ENCODE data around the gene SNCAIP. TPM values are rescaled to one million over a fixed set of nuclear protein-coding genes. Genes with fewer than 3 reads are reported as not detected.

SNCAIP gene
- total RNA-seq, 4 donors from 2014 or later, result 0.82 to 2.2 (median 1.6) TPM; not detected in 1

- H3K27ac ChIP-seq, result no peak overlapping the region
- H3K9me3 ChIP-seq, result no peaks in the 10 kb centered on the region
- no peak for TF ChIP-seq POLR2AphosphoS5 (IDR thresholded peaks at IDR 0.05)
- peak in 3 of 5 experiments; percentile 15 to 36 (median 27) for TF ChIP-seq CTCF (IDR thresholded peaks at IDR 0.05)
- H3K36me3 ChIP-seq, result no peaks in the 10 kb centered on the region
- in situ Hi-C loops (cut with MboI; ENCODE audit: low pct_ligation_motif_present in 1 of 4, low pct_unique_long_range_greater_than_20kb in 1 of 4, low sequenced_read_pairs in 3 of 4) (loop anchor here in 3 of 4 donors (25.0 kb wide), 4 partner anchors 837 to 1112 kb away; no protein-coding TSS in a partner anchor), intact Hi-C loops (cut with DNase I; ENCODE audit: low total_unique reads) (loop anchor here (10.0 kb wide), 1 partner anchor 874 kb away; no protein-coding TSS in a partner anchor)
- DNase-seq, result no peak
- H3K4me3 ChIP-seq, result no peak overlapping the region
- peaks cover 0 to 3% (median 0%) of the 10 kb centered on the region in 4 donors for H3K4me1 ChIP-seq
- 59 to 60% methylated on average over 1 to 12 of the region's 12 CpGs for WGBS, 2 donors (ENCODE audit: low coverage in 1 of 2)
- H3K27me3 ChIP-seq, result no peaks in the 10 kb centered on the region
Observed at GRCh38 chr5:122500245-122501088, 188.4 kb downstream of the SNCAIP start.

- H3K4me3 ChIP-seq, result no peak overlapping the region
- DNase-seq, result no peak
- WGBS, 2 donors (ENCODE audit: low coverage in 1 of 2), result 34 to 63% methylated on average over 2 of the region's 2 CpGs
- no peaks in the 10 kb centered on the region for H3K27me3 ChIP-seq
- H3K27ac ChIP-seq, result no peak overlapping the region
- no peaks in the 10 kb centered on the region for H3K36me3 ChIP-seq
- intact Hi-C loops (cut with DNase I; ENCODE audit: low total_unique reads), result loop anchor here (10.0 kb wide), 1 partner anchor 874 kb away; no protein-coding TSS in a partner anchor
- no peak for TF ChIP-seq POLR2A (IDR thresholded peaks at IDR 0.05)
- no peak for TF ChIP-seq CTCF (IDR thresholded peaks at IDR 0.05)
- no peak for TF ChIP-seq EP300 (IDR thresholded peaks at IDR 0.05; ENCODE audit: low read depth)
- TF ChIP-seq POLR2AphosphoS5 (IDR thresholded peaks at IDR 0.05), result no peak
- no peaks in the 10 kb centered on the region for H3K9me3 ChIP-seq
- H3K4me1 ChIP-seq, result peaks cover 0 to 3% (median 0%) of the 10 kb centered on the region in 4 donors
- in situ Hi-C loops (cut with MboI; ENCODE audit: low pct_ligation_motif_present in 1 of 4, low pct_unique_long_range_greater_than_20kb in 1 of 4, low sequenced_read_pairs in 3 of 4), result loop anchor here in 3 of 4 donors (25.0 kb wide), 4 partner anchors 836 to 1111 kb away; no protein-coding TSS in a partner anchor
Observed at GRCh38 chr5:122501089-122501435, 189.0 kb downstream of the SNCAIP start.

GRCh38 chr5:122507045-122507444, 195.0 kb downstream of the SNCAIP start:
- DNase-seq, result no peak
- intact Hi-C loops (cut with DNase I; ENCODE audit: low total_unique reads), result loop anchor here (10.0 kb wide), 1 partner anchor 868 kb away; no protein-coding TSS in a partner anchor
- H3K27me3 ChIP-seq, result no peaks in the 10 kb centered on the region
- H3K4me3 ChIP-seq, result no peak overlapping the region
- H3K36me3 ChIP-seq, result no peaks in the 10 kb centered on the region
- H3K4me1 ChIP-seq, result no peaks in the 10 kb centered on the region
- 22 to 66% methylated on average over 1 of the region's 1 CpG for WGBS, 2 donors (ENCODE audit: low coverage in 1 of 2)
- TF ChIP-seq POLR2AphosphoS5 (IDR thresholded peaks at IDR 0.05) (no peak), POLR2A (IDR thresholded peaks at IDR 0.05) (no peak), EP300 (IDR thresholded peaks at IDR 0.05; ENCODE audit: low read depth) (no peak)
- no peaks in the 10 kb centered on the region for H3K9me3 ChIP-seq
- in situ Hi-C loops (cut with MboI; ENCODE audit: low pct_ligation_motif_present in 1 of 4, low pct_unique_long_range_greater_than_20kb in 1 of 4, low sequenced_read_pairs in 3 of 4), result loop anchor here in 3 of 4 donors (25.0 kb wide), 4 partner anchors 830 to 1105 kb away; no protein-coding TSS in a partner anchor
- H3K27ac ChIP-seq, result no peak overlapping the region

GRCh38 chr5:122507581-122507980, 195.5 kb downstream of the SNCAIP start:
- intact Hi-C loops (cut with DNase I; ENCODE audit: low total_unique reads) (loop anchor here (10.0 kb wide), 1 partner anchor 867 kb away; no protein-coding TSS in a partner anchor), in situ Hi-C loops (cut with MboI; ENCODE audit: low pct_ligation_motif_present in 1 of 4, low pct_unique_long_range_greater_than_20kb in 1 of 4, low sequenced_read_pairs in 3 of 4) (loop anchor here in 3 of 4 donors (25.0 kb wide), 4 partner anchors 830 to 1105 kb away; no protein-coding TSS in a partner anchor)
- whole genome bisulfite sequencing, 2 donors (ENCODE audit: low coverage in 1 of 2), result 84 to 90% methylated on average over 2 to 5 of the region's 5 CpGs
- H3K36me3 ChIP-seq, result no peaks in the 10 kb centered on the region
- H3K9me3 ChIP-seq, result no peaks in the 10 kb centered on the region
- H3K27ac ChIP-seq, result no peak overlapping the region
- H3K27me3 ChIP-seq, result no peaks in the 10 kb centered on the region
- no peaks in the 10 kb centered on the region for H3K4me1 ChIP-seq
- TF ChIP-seq POLR2A (IDR thresholded peaks at IDR 0.05), result no peak
- no peak for TF ChIP-seq EP300 (IDR thresholded peaks at IDR 0.05; ENCODE audit: low read depth)
- TF ChIP-seq POLR2AphosphoS5 (IDR thresholded peaks at IDR 0.05), result no peak
- TF ChIP-seq CTCF (IDR thresholded peaks at IDR 0.05), result no peak
- H3K4me3 ChIP-seq, result no peak overlapping the region
- no peak for DNase-seq

All from transverse colon (tissue), 4 donors.